Skeletal muscle satellite cell (primary cell): ENCODE measurements around the gene COL18A1.

Source experiments
- H3K27me3 ChIP-seq: 2 replicates; pipeline ENCODE4 v1.7.0; 2013; ENCODE audit warnings: low read length; ENCODE audit not compliant: control insufficient read depth, insufficient read depth
- H3K36me3 ChIP-seq: 2 replicates; pipeline ENCODE4 v1.7.0; 2013; ENCODE audit warnings: mild to moderate bottlenecking, control low read depth, low read length; ENCODE audit not compliant: insufficient read depth
- H3K4me1 ChIP-seq: 2 replicates; pipeline ENCODE4 v1.7.0; 2013; ENCODE audit warnings: low read length; ENCODE audit not compliant: control insufficient read depth, insufficient read depth
- H3K4me2 ChIP-seq: 2 replicates; pipeline ENCODE4 v1.7.0; 2013; ENCODE audit warnings: mild to moderate bottlenecking, low read length
- H3K4me3 ChIP-seq: 2 replicates; pipeline ENCODE4 v1.7.0; 2013; ENCODE audit warnings: low read length
- H3K9ac ChIP-seq: 2 replicates; pipeline ENCODE4 v1.7.0; 2013; ENCODE audit warnings: mild to moderate bottlenecking, low read depth, low read length, moderate library complexity
- H3K9me3 ChIP-seq: replicated peaks from 2 replicates; pipeline ENCODE4 v1.7.0; 2013; ENCODE audit warnings: mild to moderate bottlenecking, control low read depth, low read length

COL18A1 gene

GRCh38 chr21:45469273-45470086 lies 64.5 kb downstream of the COL18A1 start:
- no peaks in the 10 kb centered on the region for H3K27me3 ChIP-seq
- no peaks in the 10 kb centered on the region for H3K9me3 ChIP-seq
- no peak overlapping the region for H3K9ac ChIP-seq
- peaks cover 37% of the 10 kb centered on the region for H3K4me1 ChIP-seq
- no peak overlapping the region for H3K4me3 ChIP-seq
- H3K36me3 ChIP-seq, result no peaks in the 10 kb centered on the region
- no peak overlapping the region for H3K4me2 ChIP-seq

GRCh38 chr21:45470087-45470515 lies 65.1 kb downstream of the COL18A1 start:
- H3K4me1 ChIP-seq, result peaks cover 37% of the 10 kb centered on the region
- no peaks in the 10 kb centered on the region for H3K36me3 ChIP-seq
- H3K9ac ChIP-seq, result peak overlapping the region; percentile 49
- no peaks in the 10 kb centered on the region for H3K9me3 ChIP-seq
- no peak overlapping the region for H3K4me3 ChIP-seq
- no peaks in the 10 kb centered on the region for H3K27me3 ChIP-seq
- no peak overlapping the region for H3K4me2 ChIP-seq

- Histone ChIP-seq H3K4me1 (peaks cover 37% of the 10 kb centered on the region), H3K4me3 (peak overlapping the region; percentile 43), H3K36me3 (no peaks in the 10 kb centered on the region)
These were observed 66.0 kb downstream of the COL18A1 start for GRCh38 chr21:45470773-45471524.

GRCh38 chr21:45471525-45472221 lies 66.7 kb downstream of the COL18A1 start:
- peak overlapping the region; percentile 43 for H3K4me3 ChIP-seq
- H3K4me1 ChIP-seq, result peaks cover 35% of the 10 kb centered on the region
- no peaks in the 10 kb centered on the region for H3K27me3 ChIP-seq
- peak overlapping the region; percentile 76 for H3K4me2 ChIP-seq
- H3K36me3 ChIP-seq, result no peaks in the 10 kb centered on the region
- H3K9ac ChIP-seq, result peak overlapping the region; percentile 49
- H3K9me3 ChIP-seq, result no peaks in the 10 kb centered on the region

More at GRCh38 chr21:45470773-45471524, 66.0 kb downstream of the COL18A1 start:
- Histone ChIP-seq H3K27me3 (no peaks in the 10 kb centered on the region), H3K4me2 (peak overlapping the region; percentile 76), H3K9ac (peak overlapping the region; percentile 49), H3K9me3 (no peaks in the 10 kb centered on the region)

GRCh38 chr21:45472445-45473365 lies 67.7 kb downstream of the COL18A1 start:
- Histone ChIP-seq H3K4me2 (no peak overlapping the region), H3K9me3 (no peaks in the 10 kb centered on the region), H3K4me3 (no peak overlapping the region), H3K36me3 (no peaks in the 10 kb centered on the region), H3K27me3 (no peaks in the 10 kb centered on the region), H3K9ac (no peak overlapping the region), H3K4me1 (peaks cover 27% of the 10 kb centered on the region)

- Histone ChIP-seq H3K9me3 (no peaks in the 10 kb centered on the region), H3K9ac (no peak overlapping the region), H3K36me3 (no peaks in the 10 kb centered on the region), H3K4me2 (no peak overlapping the region), H3K27me3 (no peaks in the 10 kb centered on the region), H3K4me1 (peaks cover 27% of the 10 kb centered on the region), H3K4me3 (no peak overlapping the region)
These were observed 68.7 kb downstream of the COL18A1 start for GRCh38 chr21:45473496-45474322.

GRCh38 chr21:45474323-45474950 lies 69.5 kb downstream of the COL18A1 start:
- peaks cover 26% of the 10 kb centered on the region for H3K4me1 ChIP-seq
- H3K4me2 ChIP-seq, result no peak overlapping the region
- H3K9ac ChIP-seq, result no peak overlapping the region
- no peaks in the 10 kb centered on the region for H3K36me3 ChIP-seq
- no peak overlapping the region for H3K4me3 ChIP-seq
- H3K9me3 ChIP-seq, result no peaks in the 10 kb centered on the region
- H3K27me3 ChIP-seq, result no peaks in the 10 kb centered on the region

GRCh38 chr21:45475004-45475685 lies 70.2 kb downstream of the COL18A1 start:
- no peaks in the 10 kb centered on the region for H3K36me3 ChIP-seq
- peaks cover 19% of the 10 kb centered on the region for H3K4me1 ChIP-seq
- H3K4me3 ChIP-seq, result no peak overlapping the region
- H3K9ac ChIP-seq, result no peak overlapping the region
- no peaks in the 10 kb centered on the region for H3K27me3 ChIP-seq
- H3K9me3 ChIP-seq, result no peaks in the 10 kb centered on the region
- no peak overlapping the region for H3K4me2 ChIP-seq

- Histone ChIP-seq H3K4me2 (no peak overlapping the region), H3K27me3 (no peaks in the 10 kb centered on the region), H3K9me3 (no peaks in the 10 kb centered on the region), H3K4me3 (no peak overlapping the region), H3K36me3 (no peaks in the 10 kb centered on the region), H3K4me1 (peaks cover 11% of the 10 kb centered on the region), H3K9ac (no peak overlapping the region)
These were observed 71.0 kb downstream of the COL18A1 start for GRCh38 chr21:45475797-45476570.
